Activated naive CD4-positive, alpha-beta T cell treated with anti-CD3 and anti-CD28 coated beads for 36 hours (primary cell): ENCODE data around the gene ARHGAP21. TPM values are rescaled to one million over a fixed set of nuclear protein-coding genes. Genes with fewer than 3 reads are reported as not detected.
A peak's percentile ranks its signal among the peaks of the same experiment; 100 is the strongest.

Experiments
- CTCF ChIA-PET: fragments of 350-600 bp; sonication (Branson Sonifier 250); formaldehyde crosslinking; loops from one replicate; lab custom pipeline; 2021; ENCODE audit warnings: antibody characterized with exemption; lab: Charles Lee
- DNase-seq: peaks from one replicate; pipeline ENCODE4 v3.0.0-alpha.2; 2020
- H3K27ac Mint-ChIP-seq: one replicate; pipeline ENCODE4 v1.8.0; 2021; ENCODE audit warnings: mild to moderate bottlenecking, mixed read lengths
- H3K27me3 Mint-ChIP-seq: one replicate; pipeline ENCODE4 v1.8.0; 2021; ENCODE audit warnings: low read depth, mixed read lengths
- H3K36me3 Mint-ChIP-seq: one replicate; pipeline ENCODE4 v1.8.0; 2021; ENCODE audit warnings: low read depth, mixed read lengths
- H3K4me1 Mint-ChIP-seq: one replicate; pipeline ENCODE4 v1.8.0; 2021; ENCODE audit warnings: low read depth, mixed read lengths
- H3K4me3 Mint-ChIP-seq: one replicate; pipeline ENCODE4 v1.8.0; 2021; ENCODE audit warnings: mild to moderate bottlenecking, moderate library complexity, mixed read lengths
- H3K9me3 Mint-ChIP-seq: one replicate; pipeline ENCODE4 v1.8.0; 2021; ENCODE audit warnings: mixed read lengths
- intact Hi-C: fragments of 100-400 bp; cut with micrococcal nuclease; formaldehyde crosslinking; loops from one replicate; pipeline ENCODE4 v1.15.1; 2023
- total RNA-seq, 2 experiments: library from RNA; stranded (reverse); gene quantifications; one replicate each; pipeline ENCODE4 v1.2.3, GENCODE V29; 2021

ARHGAP21 gene
- total RNA-seq, 2 experiments from 2014 or later, result 14.6 to 15.0 TPM

GRCh38 chr10:24556126-24556749 lies 167.4 kb downstream of the ARHGAP21 start:
- intact Hi-C loops, result loop anchor here (2.0 kb wide), 2 partner anchors 37 to 561 kb away; no protein-coding TSS in a partner anchor
- Mint-ChIP-seq H3K27me3 (no peaks in the 10 kb centered on the region), H3K4me3 (no peak overlapping the region), H3K4me1 (peaks cover 6% of the 10 kb centered on the region), H3K27ac (no peak overlapping the region), H3K36me3 (no peaks in the 10 kb centered on the region), H3K9me3 (no peaks in the 10 kb centered on the region)
- CTCF ChIA-PET, result interaction anchor here (0.7 to 2.0 kb wide), 5 partner anchors 11 to 520 kb away, joined by 3 to 7 read pairs (median 4); no protein-coding TSS in a partner anchor
- no peak for DNase-seq

GRCh38 chr10:24554036-24554435 lies 169.7 kb downstream of the ARHGAP21 start:
- intact Hi-C loops, result no loop called here
- CTCF ChIA-PET, result interaction anchor here (0.7 kb wide), 1 partner anchor 35 kb away, joined by 3 read pairs; no protein-coding TSS in a partner anchor
- H3K4me1 Mint-ChIP-seq, result peaks cover 6% of the 10 kb centered on the region

GRCh38 chr10:24553051-24553612 lies 170.6 kb downstream of the ARHGAP21 start:
- H3K27ac Mint-ChIP-seq, result no peak overlapping the region
- DNase-seq, result no peak
- no peaks in the 10 kb centered on the region for H3K27me3 Mint-ChIP-seq
- intact Hi-C loops, result no loop called here
- CTCF ChIA-PET, result no interaction called here
- H3K4me3 Mint-ChIP-seq, result no peak overlapping the region
- H3K4me1 Mint-ChIP-seq, result peaks cover 6% of the 10 kb centered on the region
- no peaks in the 10 kb centered on the region for H3K9me3 Mint-ChIP-seq
- H3K36me3 Mint-ChIP-seq, result no peaks in the 10 kb centered on the region

More at GRCh38 chr10:24554036-24554435, 169.7 kb downstream of the ARHGAP21 start:
- Mint-ChIP-seq H3K27ac (no peak overlapping the region), H3K9me3 (no peaks in the 10 kb centered on the region), H3K27me3 (no peaks in the 10 kb centered on the region), H3K36me3 (no peaks in the 10 kb centered on the region), H3K4me3 (no peak overlapping the region)
- no peak for DNase-seq

- Mint-ChIP-seq H3K27me3 (no peaks in the 10 kb centered on the region), H3K9me3 (no peaks in the 10 kb centered on the region), H3K4me1 (peaks cover 6% of the 10 kb centered on the region), H3K4me3 (no peak overlapping the region), H3K27ac (no peak overlapping the region), H3K36me3 (no peaks in the 10 kb centered on the region)
- CTCF ChIA-PET, result no interaction called here
- peak; percentile 14 for DNase-seq
- intact Hi-C loops, result no loop called here
These were observed 171.2 kb downstream of the ARHGAP21 start for GRCh38 chr10:24552346-24553016.

- Mint-ChIP-seq H3K27ac (no peak overlapping the region), H3K4me3 (no peak overlapping the region), H3K27me3 (no peaks in the 10 kb centered on the region), H3K36me3 (no peaks in the 10 kb centered on the region), H3K4me1 (no peaks in the 10 kb centered on the region), H3K9me3 (no peaks in the 10 kb centered on the region)
- no peak for DNase-seq
- intact Hi-C loops, result no loop called here
- CTCF ChIA-PET, result interaction anchor here (1.2 kb wide), 1 partner anchor 33 kb away, joined by 3 read pairs; no protein-coding TSS in a partner anchor
These were observed 172.5 kb downstream of the ARHGAP21 start for GRCh38 chr10:24551161-24551560.

- Mint-ChIP-seq H3K27me3 (no peaks in the 10 kb centered on the region), H3K36me3 (no peaks in the 10 kb centered on the region), H3K4me3 (no peak overlapping the region), H3K27ac (no peak overlapping the region), H3K4me1 (no peaks in the 10 kb centered on the region), H3K9me3 (no peaks in the 10 kb centered on the region)
- intact Hi-C loops, result no loop called here
- no peak for DNase-seq
- CTCF ChIA-PET, result interaction anchor here (1.2 kb wide), 1 partner anchor 32 kb away, joined by 3 read pairs; no protein-coding TSS in a partner anchor
These were observed 173.0 kb downstream of the ARHGAP21 start for GRCh38 chr10:24550680-24551079.

GRCh38 chr10:24545585-24545984 lies 178.1 kb downstream of the ARHGAP21 start:
- no peaks in the 10 kb centered on the region for H3K36me3 Mint-ChIP-seq
- CTCF ChIA-PET, result interaction anchor here (0.9 kb wide), 1 partner anchor 11 kb away, joined by 4 read pairs; no protein-coding TSS in a partner anchor
- intact Hi-C loops, result no loop called here

GRCh38 chr10:24544776-24545175 lies 178.9 kb downstream of the ARHGAP21 start:
- DNase-seq, result no peak
- no peaks in the 10 kb centered on the region for H3K27me3 Mint-ChIP-seq
- H3K27ac Mint-ChIP-seq, result no peak overlapping the region
- H3K9me3 Mint-ChIP-seq, result no peaks in the 10 kb centered on the region
- H3K4me1 Mint-ChIP-seq, result no peaks in the 10 kb centered on the region
- intact Hi-C loops, result no loop called here
- H3K4me3 Mint-ChIP-seq, result no peak overlapping the region
- no peaks in the 10 kb centered on the region for H3K36me3 Mint-ChIP-seq
- CTCF ChIA-PET, result no interaction called here

More at GRCh38 chr10:24545585-24545984, 178.1 kb downstream of the ARHGAP21 start:
- no peaks in the 10 kb centered on the region for H3K4me1 Mint-ChIP-seq
- no peaks in the 10 kb centered on the region for H3K9me3 Mint-ChIP-seq
- no peak overlapping the region for H3K27ac Mint-ChIP-seq
- H3K4me3 Mint-ChIP-seq, result no peak overlapping the region
- no peaks in the 10 kb centered on the region for H3K27me3 Mint-ChIP-seq
- no peak for DNase-seq

DNA sequence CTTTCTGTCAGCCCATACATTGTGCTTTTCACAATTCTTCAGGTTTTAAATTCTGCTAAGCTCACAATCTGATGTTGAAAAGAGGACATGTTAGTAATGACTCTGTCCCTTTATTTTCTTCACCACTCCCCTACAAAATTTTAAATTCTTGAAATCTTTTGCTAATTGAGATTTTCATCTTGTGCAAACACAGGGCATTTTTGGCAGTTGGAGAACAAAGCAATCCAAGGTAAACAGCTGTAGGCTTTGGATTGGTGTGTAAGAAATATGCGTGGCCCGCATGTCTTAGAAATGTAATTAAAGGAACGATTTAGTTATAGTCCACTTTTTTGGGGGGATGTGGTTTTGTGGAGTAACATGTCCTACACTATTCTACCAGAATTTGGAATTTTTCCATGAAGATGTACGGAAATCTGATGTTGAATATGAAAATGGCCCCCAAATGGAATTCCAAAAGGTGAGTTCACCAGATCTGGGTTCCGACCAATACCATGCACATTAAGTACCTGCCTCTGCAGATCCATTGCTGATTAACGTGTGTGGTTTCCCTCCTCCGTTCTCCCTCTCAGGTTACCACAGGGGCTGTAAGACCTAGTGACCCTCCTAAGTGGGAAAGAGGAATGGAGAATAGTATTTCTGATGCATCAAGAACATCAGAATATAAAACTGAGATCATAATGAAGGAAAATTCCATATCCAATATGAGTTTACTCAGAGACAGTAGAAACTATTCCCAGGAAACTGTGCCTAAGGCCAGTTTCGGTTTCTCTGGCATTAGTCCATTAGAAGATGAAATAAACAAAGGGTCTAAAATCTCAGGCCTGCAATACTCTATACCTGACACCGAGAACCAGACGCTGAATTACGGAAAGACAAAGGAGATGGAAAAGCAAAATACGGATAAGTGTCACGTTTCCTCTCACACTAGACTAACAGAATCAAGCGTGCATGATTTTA lies 181.1 kb downstream of the ARHGAP21 start:
- DNase-seq, result no peak
- no peaks in the 10 kb centered on the region for H3K27me3 Mint-ChIP-seq
- CTCF ChIA-PET, result interaction anchor here (0.6 kb wide), 1 partner anchor 331 kb away, joined by 3 read pairs; no protein-coding TSS in a partner anchor
- H3K9me3 Mint-ChIP-seq, result no peaks in the 10 kb centered on the region
- no peaks in the 10 kb centered on the region for H3K4me1 Mint-ChIP-seq
- intact Hi-C loops, result no loop called here
- H3K4me3 Mint-ChIP-seq, result no peak overlapping the region
- H3K36me3 Mint-ChIP-seq, result no peaks in the 10 kb centered on the region
- no peak overlapping the region for H3K27ac Mint-ChIP-seq

DNA sequence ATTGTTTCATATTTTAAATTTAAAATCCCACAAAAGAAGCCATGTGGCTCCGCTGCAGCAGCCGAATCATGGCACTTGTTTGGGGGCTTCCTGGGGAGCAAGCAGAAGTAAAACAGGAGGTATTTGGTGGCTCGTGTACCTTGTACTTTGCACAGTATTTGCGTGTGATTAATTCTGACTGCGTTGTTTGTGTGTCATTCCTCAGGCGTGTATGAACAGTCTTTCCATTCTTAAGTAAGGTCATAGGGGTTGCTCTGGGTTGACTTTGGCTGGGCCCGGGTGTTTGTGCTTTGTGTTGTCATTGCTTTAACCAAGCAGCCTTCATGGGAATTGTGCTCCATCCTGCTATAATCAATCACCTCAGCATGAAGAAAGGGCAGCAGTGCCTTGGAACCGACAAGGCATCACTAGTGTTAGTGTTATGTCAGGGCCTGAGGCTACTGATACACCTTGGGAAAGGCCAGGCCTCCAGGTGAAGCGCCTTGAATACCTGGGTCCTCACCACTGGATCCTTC lies 182.4 kb downstream of the ARHGAP21 start:
- CTCF ChIA-PET, result interaction anchor here (0.6 kb wide), 1 partner anchor 330 kb away, joined by 3 read pairs; no protein-coding TSS in a partner anchor
- H3K36me3 Mint-ChIP-seq, result no peaks in the 10 kb centered on the region
- DNase-seq, result no peak
- H3K27ac Mint-ChIP-seq, result no peak overlapping the region
- no peak overlapping the region for H3K4me3 Mint-ChIP-seq
- H3K9me3 Mint-ChIP-seq, result no peaks in the 10 kb centered on the region
- H3K27me3 Mint-ChIP-seq, result no peaks in the 10 kb centered on the region
- intact Hi-C loops, result no loop called here
- no peaks in the 10 kb centered on the region for H3K4me1 Mint-ChIP-seq

DNA sequence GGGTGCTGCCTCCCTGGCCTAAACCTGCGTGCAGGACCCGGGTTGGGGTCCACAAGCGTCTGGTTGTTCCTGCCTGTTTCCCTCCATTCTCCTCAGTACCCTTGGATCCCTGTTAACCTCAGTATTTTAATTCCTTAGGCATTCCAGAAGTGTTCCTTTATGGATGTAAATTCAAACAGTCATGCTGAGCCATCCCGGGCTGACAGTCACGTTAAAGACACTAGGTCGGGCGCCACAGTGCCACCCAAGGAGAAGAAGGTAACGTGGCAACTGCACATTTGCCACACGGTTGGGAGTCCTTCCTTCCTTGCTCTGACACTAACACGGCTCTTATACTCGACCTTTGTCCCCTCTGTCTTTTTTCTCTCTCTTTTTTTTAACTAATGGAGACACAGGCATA lies 187.1 kb downstream of the ARHGAP21 start:
- peaks cover 9% of the 10 kb centered on the region for H3K27me3 Mint-ChIP-seq
- no peak overlapping the region for H3K4me3 Mint-ChIP-seq
- CTCF ChIA-PET, result interaction anchor here (0.5 kb wide), 1 partner anchor 35 kb away, joined by 3 read pairs; no protein-coding TSS in a partner anchor
- H3K9me3 Mint-ChIP-seq, result peaks cover 4% of the 10 kb centered on the region
- H3K36me3 Mint-ChIP-seq, result no peaks in the 10 kb centered on the region
- H3K4me1 Mint-ChIP-seq, result no peaks in the 10 kb centered on the region
- no peak for DNase-seq
- intact Hi-C loops, result no loop called here
- no peak overlapping the region for H3K27ac Mint-ChIP-seq
